SK-N-MC (cell line): ENCODE measurements around the gene KCNQ1OT1.

ENCODE experiments used
- EZH2 ChIP-seq: fragments of 200-600 bp; sonication (generic); IDR thresholded peaks from one replicate; pipeline ENCODE4 v1.6.1; 2017; ENCODE audit warnings: antibody characterized with exemption
- POLR2AphosphoS5 ChIP-seq: IDR thresholded peaks from 2 replicates; pipeline ENCODE4 v1.6.1; 2012; ENCODE audit warnings: mild to moderate bottlenecking, low read depth, low read length, borderline replicate concordance

GRCh38 chr11:2566223-2567025, 133.4 kb downstream of the KCNQ1OT1 start:
- no peak for TF ChIP-seq POLR2AphosphoS5
- TF ChIP-seq EZH2 = no peak
